HG03108 (cell line): Measurements from ENCODE around the gene NUB1.

ENCODE experiments used
- ATAC-seq: cut with Tn5 transposase; IDR thresholded peaks from one replicate; pipeline ENCODE4 v1.9.1; 2021; ENCODE audit warnings: moderate library complexity; ENCODE audit not compliant: unreplicated experiment

Gene NUB1

DNA sequence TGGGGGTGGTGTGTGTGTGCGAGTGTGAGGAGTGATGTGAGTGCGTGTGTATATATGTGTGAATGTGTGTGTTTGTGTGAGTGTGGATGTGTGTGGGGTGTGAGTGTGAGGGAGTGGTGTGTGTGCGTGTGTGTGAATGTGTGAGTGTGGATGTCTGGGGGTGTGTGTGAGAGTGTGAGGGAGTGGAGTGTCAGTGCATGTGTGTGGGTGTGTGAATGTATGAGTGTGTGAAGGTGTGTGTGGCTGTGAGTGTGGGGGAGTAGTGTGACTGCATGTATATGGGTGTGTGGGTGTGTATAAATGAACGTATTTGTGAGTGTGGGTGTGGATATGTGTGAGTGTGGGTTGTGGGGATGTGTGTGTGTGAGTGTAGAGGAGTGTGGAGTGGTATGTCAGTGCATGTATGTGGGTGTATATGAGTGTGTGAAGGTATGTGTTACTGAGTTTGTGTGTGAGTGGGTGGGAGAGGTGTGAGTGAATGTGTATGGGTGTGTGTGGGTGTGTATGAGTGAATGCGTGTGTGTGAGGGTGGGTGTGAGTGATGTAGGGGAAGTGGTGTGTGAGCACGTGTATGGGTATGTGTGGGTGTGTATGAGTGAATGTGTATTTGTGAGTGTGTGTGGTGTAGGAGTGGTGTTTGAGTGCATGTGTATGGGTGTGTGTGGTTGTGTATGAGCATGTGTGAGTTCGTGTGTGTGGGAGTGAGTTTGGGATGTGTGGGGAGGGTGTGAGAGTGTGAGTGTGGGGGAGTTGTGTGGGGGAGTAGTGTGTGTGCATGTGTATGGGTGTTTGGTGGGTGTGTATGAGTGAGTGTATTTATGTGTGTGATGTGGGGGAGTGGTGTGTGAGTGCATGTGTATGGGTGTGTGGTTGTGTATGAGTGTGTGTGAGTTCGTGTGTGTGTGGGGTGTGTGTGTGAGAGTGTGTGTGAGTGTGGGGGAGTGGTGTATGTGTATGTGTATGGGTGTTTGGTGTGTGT, 28.5 kb upstream of the NUB1 start:
- ATAC-seq: no peak

DNA sequence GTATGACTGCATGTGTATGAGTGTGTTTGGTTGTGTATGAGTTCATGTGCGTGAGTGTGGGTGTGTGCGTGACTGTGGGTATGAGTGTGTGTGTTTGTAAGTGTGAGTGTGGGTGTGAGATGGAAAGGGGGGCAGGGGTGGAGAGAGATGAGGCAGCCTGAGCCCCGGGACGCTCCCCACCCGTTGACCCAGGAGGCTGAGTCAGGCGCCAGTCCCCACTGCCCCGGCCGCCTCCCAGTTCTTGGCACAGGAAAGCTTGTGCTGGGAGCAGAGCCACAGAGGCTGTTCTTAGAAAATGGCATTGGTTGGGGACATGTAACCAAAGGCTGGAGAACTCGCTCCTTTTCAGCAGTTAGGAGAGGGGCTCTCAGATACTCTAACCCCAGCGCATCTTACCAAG, 27.8 kb upstream of the NUB1 start:
- ATAC-seq: no peak

DNA sequence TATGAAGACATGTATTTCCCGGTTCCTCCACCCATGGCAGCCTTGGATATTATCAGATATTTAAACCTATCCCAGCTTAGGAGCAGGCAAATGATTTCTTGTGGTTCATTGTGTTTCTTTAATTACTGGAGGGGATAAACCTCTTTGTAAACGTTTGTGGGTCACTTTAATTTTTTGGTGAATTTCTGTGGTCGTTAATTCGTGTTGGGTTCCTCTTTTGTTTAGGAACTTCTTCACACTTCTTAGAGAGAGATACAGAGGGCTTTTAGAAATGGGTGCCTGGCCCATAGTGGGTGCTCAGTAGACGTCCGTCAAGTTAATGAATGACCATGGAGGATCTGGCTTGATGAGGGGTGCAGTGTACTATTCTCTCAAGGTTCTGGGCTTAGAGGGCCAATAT, 27.2 kb upstream of the NUB1 start:
- ATAC-seq: no peak

DNA sequence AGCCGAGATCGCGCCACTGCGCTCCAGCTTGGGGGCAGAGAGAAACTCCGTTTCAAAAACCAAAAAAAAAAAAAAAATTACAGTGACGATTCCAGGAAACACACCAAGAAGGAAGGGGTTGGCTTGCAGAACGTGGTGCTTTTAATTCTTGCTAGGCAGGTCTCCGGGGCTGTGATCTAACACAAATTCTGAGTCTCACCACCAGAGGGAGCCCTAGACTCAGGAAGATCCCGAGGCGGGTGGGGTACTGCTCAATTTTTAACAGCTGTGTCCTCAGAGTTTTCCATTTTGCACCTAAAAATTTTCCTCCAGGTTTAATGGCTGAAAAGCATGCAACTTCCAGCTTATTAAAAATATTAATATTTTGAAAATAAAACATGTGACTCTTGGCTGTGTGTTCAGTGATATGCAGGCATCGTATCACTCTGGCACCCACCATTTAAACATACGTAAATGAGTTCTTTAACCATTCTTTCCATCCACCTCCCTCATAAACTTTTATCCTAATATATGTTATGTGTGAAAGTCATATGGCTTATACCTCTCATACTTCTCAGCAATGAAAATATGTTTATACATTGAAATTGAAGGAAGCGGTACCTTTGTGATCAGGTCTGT, 26.5 kb upstream of the NUB1 start:
- ATAC-seq: peak; percentile 49

DNA sequence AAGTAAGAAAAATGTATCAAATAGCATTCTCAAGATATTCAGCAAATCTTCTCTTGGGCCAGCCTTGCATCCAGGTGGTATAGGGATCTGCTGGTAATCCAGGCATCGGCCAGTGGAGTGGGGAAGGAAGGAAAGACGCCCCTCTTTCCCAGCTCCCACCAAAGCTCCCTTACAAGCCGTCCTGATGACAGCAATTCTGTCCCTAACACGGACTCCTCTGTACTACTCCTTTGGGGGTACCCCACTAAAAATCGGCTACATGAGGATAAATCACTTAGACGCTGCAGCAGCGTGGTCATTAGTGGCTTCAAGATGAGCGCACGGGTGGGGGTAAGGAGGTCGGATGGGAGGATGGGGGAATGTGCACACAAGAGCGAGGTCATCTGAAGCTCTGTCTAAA, 24.7 kb upstream of the NUB1 start:
- no peak for ATAC-seq

DNA sequence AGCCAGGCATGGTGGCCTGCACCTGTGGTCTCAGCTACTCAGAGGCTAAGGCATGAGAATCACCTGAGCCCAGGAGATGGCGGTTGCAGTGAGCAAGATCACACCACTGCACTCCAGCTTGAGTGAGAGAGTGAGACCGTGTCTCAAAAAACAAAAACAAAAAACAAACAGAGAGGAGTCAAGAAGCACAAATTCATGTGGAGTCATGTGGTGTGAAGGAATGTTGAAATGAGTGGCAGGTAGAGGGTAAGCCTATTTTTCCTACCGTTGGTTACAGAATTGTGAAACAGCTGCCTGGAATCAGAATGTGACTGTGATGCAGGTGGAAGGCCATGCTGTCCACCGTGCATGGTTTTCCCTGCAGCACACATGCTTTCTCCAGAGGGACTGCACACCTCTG, 23.7 kb upstream of the NUB1 start:
- no peak for ATAC-seq

DNA sequence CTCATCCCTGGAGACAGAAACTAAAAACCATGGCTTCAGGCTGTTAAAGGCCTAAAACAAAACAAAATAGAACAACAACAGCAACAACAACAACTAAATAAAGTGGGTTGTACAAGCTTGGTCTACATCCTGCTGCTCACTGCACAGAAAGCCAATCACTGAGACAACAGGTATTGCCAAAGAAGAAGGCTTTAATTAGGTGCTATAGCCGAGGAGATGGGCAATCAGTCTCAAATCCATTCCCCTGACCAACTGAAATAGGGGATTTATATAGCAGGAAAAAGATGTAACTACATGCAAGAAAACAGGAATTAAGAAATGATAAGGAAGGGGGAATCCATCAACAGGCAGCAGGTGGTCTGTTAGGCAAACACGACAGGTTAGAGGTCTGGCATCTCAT, 22.4 kb upstream of the NUB1 start:
- no peak for ATAC-seq

DNA sequence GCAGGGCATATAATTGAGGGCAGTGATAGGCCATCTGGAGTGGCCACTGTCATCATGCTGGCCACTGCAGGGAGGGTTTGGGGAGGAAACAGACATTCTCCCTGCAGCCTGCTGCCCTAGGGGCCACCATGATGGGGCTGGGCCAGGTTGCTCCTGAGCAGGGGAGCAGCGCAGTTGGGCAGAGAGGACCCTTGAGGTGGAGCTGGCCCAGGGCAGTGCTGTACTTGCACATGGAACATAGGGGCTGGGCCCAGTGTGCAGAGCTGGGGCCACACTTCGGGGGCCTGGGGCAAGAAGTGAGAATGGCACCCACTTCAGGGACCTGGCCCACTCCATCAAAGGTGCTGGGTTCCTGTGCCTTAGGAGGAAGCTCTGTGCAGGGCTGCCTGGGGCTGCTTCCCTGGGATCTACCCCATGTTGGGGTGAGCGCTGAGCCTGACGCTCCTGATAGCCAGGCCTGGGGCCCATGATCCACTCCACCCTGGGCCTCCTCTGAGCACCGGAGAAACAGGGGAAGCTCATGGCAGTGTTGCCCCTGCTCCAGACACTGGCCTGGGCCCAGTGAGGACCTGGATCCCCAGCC, 21.3 kb upstream of the NUB1 start:
- no peak for ATAC-seq

DNA sequence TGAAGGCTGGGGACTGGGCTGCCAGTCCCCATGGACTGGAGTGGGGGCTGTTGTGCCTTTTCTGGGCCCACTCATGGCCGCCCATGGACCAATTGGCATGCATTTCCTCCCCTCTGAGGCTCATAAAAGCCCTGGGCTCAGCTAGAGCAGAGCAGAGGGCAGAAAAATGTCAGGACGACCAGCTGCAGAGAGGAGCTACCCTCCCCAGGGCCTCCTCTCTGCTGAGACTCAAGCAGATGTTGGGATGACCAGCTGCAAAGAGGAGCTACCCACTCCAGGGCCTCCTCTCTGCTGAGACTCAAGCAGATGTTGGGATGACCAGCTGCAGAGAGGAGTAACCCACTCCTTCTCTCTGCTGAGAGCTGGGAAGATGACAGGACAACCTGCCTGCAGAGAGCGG, 20.3 kb upstream of the NUB1 start:
- ATAC-seq: no peak

DNA sequence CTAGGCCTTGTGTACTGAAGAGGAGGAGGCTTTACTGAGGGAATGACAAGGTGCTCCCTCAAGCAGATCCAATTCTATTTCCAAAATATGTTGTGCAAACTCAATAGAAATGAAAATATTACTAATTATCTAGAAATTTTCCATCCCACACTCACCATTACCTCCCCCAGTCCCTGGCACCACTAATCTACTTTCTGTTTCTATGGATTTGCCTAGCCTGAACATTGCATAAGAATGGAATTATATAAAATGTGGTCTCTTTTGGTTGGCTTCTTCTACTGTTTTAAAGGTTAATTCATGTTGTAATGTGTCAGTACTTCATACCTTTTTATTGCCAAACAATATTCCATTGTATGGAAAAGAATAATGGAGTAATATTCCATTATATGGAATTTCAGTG, 18.7 kb upstream of the NUB1 start:
- no peak for ATAC-seq

DNA sequence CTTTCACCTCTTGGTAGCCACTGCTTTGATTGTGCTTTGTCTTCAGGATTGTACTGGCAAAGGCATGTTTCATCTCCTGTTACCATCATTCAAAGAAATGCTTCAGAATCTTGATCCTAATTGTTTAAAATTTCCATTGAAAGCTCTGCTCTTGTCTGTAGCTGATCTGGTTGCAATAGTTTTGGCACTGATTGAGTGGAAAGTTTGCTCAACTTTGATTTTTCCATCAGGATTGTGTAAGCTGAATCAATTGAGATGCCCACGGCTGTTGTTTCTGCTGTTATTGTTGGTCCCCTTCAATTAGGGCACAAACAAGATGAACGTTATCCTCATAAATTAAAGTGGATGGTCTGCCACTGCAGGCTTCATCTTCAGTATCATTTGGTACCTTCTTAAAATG, 14.6 kb upstream of the NUB1 start:
- ATAC-seq: no peak

DNA sequence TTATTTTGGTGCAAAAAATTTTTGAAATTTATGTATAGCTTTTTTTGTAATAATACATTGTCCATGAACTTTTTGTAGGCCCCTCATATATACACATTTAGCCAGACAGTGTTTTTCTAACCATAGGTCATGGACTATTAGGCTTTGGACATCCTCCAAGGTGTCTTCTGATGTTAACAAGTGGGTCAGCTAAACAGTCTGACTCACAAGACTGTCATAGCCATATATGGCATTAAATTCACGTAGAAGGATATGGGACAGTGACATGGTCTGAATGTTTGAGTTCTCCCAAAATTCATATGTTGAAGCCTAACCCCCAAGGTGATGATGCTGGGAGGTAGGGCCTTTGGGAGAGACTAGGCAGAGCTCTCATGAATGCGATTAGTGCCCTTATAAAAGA, 14.0 kb upstream of the NUB1 start:
- ATAC-seq: no peak

DNA sequence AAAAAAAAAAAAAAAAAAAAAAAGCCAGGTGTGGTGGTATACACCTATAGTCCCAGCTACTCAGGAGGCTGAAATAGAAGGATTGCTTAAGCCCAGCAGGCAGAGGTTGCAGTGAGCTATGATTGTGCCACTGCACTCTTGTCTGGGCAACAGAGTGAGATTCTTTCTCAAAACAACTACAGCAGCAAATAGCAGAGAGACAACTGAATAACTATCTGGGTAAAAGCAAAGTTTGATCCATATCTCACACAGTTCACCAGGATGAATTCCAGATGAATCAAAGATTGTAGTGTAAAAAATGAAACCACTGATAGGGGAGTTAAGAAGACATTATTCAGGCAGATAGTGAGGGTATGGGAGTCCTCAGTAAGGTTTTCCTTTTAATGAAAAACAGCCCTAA, 11.4 kb upstream of the NUB1 start:
- ATAC-seq: no peak

DNA sequence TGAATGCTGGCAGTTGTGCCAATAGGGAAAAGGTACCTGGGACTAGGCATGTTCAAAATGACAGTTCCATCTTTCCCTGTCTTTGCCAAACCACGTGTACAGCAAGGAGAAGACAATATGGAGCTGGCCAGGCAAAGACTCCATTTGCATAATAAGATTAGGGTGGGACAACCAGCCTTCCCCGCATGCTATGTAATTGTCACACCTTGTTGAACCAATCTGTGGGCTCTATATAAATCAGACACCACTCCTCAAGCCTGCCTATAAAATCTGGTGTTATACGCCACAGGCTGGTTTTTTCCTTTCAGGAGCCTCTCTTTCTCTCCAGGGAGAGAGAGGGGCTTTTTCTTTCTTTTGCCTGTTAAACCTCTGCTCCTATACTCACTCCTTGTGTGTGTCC, 11.0 kb upstream of the NUB1 start:
- no peak for ATAC-seq

DNA sequence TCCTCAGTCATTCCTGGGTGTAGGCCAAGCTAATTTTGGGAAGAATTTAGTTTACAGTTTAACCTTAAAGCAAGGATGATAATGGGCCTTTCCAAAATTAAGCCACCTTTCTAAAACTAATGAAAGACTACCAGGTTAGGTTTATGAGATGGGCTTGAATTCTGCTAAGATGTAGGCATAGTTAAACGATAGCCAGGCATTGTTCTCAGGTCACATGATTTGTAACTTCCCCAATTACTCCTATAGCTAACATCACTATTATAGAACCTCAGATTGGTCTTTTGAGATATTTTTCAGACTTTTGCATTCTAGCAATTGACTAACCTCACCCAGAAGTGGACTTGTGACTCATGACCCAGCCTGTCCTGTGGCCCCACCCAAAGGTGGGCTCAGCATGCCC, 7.0 kb upstream of the NUB1 start:
- ATAC-seq: no peak

DNA sequence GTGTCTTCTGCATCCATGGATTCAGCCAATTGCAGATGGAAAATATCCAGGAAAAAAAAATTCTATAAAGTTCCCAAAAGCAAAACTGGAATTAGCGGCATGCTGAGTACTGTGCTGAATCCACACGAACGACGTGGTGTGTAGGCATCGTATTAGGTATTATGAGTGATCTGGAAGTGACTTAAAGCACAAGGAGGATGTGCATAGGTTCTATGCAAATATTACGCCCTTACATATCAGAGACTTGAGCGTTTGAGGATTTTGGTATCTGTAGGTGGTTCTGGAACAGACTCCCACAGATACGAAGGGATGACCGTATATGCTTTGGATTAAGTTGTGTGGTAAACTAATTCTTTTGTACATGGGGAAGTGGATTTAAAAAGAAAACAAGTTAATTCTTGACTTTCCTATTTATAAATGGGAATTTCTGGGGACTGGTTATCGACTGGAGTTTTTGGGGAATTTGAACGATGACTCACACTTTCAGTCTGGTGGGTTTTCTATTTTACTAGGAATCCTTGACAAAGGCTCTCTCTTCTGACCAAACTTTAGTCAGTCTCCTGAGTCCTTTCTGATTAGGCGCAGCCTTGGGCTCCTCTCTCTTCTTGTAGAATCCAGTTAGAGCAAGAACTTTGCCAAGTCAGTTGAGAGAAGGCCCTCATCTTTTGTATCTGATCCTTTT, 5.4 kb upstream of the NUB1 start:
- ATAC-seq: no peak

DNA sequence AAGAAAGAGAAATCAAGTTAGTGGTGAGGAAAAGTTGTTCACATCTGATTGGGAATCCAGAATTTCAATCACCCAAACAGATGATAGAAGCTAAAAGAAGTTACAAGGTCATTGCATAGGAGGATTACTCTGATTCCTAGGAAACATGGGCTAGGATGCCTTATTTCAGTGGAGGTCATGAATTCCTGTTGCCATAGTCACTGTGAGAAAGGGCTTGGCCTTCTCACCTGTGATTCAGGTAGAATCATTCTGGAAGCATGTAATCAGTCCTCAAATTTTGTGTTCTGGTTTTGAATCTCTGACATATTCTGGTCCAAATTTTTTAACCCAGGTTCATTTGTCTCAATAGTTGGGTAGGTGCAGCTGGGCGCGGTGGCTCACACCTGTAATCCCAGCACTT, 4.3 kb upstream of the NUB1 start:
- ATAC-seq: no peak

DNA sequence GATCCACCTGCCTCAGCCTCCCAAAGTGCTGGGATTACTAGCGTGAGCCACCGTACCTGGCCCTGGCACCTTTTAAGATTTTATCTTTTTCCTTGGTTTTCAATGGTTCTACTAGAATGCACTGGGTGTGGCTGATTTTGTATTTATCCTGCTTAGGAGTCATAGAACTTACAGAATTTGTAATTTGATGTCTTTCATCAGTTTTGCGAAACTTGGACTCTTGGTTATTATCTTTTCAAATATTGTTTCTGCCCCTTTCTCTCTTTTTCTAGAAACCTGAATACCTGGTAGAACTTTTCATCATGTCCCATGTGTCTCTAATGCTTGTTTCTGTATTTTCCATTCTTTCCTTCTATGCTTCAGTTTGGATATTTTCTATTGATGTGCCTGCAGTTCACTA, 2.8 kb upstream of the NUB1 start:
- no peak for ATAC-seq

DNA sequence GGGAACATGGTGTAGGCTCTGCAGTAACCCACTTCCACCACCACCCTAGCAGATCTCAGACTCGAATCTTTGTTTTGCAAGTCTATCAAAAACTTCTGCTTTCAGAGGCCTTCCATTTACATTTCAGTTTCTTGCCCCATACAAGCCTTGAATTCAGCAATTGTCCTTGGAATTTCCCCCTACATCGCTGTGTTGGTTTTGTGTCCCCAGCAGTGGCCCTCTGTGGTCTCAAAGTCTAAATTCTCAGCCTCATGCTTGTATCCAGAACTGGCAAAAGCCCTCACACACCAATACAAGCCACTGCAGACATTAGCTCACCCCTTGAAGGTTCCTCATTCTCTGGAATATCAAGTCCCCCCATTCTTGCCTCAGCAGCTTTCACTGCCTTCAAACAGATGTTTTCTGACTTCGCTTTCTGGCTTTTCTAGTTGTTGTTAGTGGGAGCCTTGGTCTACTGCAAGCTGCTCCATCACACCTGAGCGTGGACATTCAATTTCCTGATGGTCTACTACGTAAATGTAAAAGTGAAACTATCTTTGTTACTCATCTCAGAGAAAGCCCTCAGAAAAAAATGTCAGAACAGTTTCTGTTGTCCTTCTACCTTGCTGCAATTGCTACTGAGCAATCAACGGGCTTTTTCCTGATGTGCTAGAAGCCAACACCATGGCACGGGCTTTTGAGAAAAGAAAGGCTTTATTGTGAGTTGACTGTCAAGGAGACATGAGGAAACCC, 1.8 kb upstream of the NUB1 start:
- ATAC-seq: peak; percentile 42

DNA sequence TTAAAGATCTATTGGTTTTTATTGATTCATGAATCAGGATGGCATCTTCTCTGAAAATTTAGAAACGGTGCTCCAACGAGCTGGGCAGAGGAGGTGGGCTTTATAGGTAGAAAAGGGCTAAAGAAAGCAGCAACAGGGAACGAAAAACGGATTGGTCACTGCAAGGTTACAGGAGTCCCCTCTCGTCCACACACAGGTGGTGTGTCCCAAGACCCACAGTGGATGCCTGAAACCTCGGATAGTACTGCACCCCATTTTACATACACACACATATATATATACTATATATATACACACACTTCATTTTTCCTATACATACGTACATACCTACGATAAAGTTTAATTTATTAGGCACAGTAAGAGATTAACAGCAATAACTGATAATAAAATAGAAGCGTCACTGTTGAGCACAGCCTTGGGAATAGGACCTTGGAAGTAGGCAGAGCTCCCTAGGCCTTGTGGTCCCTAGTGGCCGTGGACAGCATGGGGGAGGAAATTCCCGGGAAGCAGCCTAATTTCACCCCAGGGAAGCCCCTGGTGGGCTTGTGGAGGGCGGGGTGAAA, 737 bp upstream of the NUB1 start:
- no peak for ATAC-seq
